SK-N-SH treated with all-trans-retinoic acid at 6 μM for 48 hours (cell line): ENCODE data around the gene SERGEF.

Experiments
- ATAC-seq: fragments of 200-7000 bp; cut with Tn5 transposase; 3 replicates; pipeline ENCODE4 v1.9.1; 2020; ENCODE audit warnings: mild to moderate bottlenecking, moderate library complexity
- ARNTL ChIP-seq: fragments of 450-650 bp; formaldehyde crosslinking; IDR thresholded peaks from 2 replicates; pipeline ENCODE4 v1.5.0; 2020; ENCODE audit warnings: low read depth, mild to moderate bottlenecking, moderate library complexity, borderline replicate concordance
- BACH2 ChIP-seq: fragments of 250-450 bp; sonication (Bioruptor Pico); IDR thresholded peaks from 2 replicates; pipeline ENCODE4 v1.9.0; 2021; ENCODE audit warnings: mild to moderate bottlenecking, borderline replicate concordance
- CSDC2 ChIP-seq: fragments of 250-450 bp; sonication (Bioruptor Pico); IDR thresholded peaks from 2 replicates; pipeline ENCODE4 v1.5.0; 2020; ENCODE audit warnings: mild to moderate bottlenecking, moderate library complexity
- ESRRG ChIP-seq: fragments of 250-450 bp; sonication (Bioruptor Pico); IDR thresholded peaks from 2 replicates; pipeline ENCODE4 v1.6.1; 2021; ENCODE audit warnings: mild to moderate bottlenecking
- GLIS3 ChIP-seq: fragments of 250-450 bp; sonication (Bioruptor Pico); IDR thresholded peaks from 2 replicates; pipeline ENCODE4 v1.5.0; 2020; ENCODE audit warnings: mild to moderate bottlenecking, moderate library complexity
- OSR1 ChIP-seq: fragments of 250-450 bp; sonication (Bioruptor Pico); IDR thresholded peaks from 2 replicates; pipeline ENCODE4 v1.8.0; 2022; ENCODE audit warnings: moderate library complexity, mild to moderate bottlenecking, inconsistent platforms
- PPARA ChIP-seq: fragments of 250-450 bp; sonication (Bioruptor Pico); IDR thresholded peaks from 2 replicates; pipeline ENCODE4 v1.5.0; 2020; ENCODE audit warnings: mild to moderate bottlenecking, borderline replicate concordance
- RARB ChIP-seq: fragments of 250-450 bp; sonication (Bioruptor Pico); IDR thresholded peaks from 2 replicates; pipeline ENCODE4 v1.8.0; 2021; ENCODE audit warnings: mild to moderate bottlenecking, moderate library complexity
- SNAI2 ChIP-seq: fragments of 250-450 bp; sonication (Bioruptor Pico); IDR thresholded peaks from 2 replicates; pipeline ENCODE4 v1.5.0; 2020; ENCODE audit warnings: mild to moderate bottlenecking, moderate library complexity
- TCF4 ChIP-seq: fragments of 250-450 bp; sonication (Bioruptor Pico); IDR thresholded peaks from 2 replicates; pipeline ENCODE4 v1.8.0; 2021; ENCODE audit warnings: mild to moderate bottlenecking, moderate library complexity, borderline replicate concordance
- ZC3H10 ChIP-seq: fragments of 250-450 bp; sonication (Bioruptor Pico); IDR thresholded peaks from 2 replicates; pipeline ENCODE4 v1.5.1; 2021; ENCODE audit warnings: mild to moderate bottlenecking, moderate library complexity
- ZFP3 ChIP-seq: fragments of 250-450 bp; sonication (Bioruptor Pico); IDR thresholded peaks from 2 replicates; pipeline ENCODE4 v1.5.0; 2020; ENCODE audit warnings: mild to moderate bottlenecking, moderate library complexity
- ZFP30 ChIP-seq: fragments of 450-650 bp; formaldehyde crosslinking; IDR thresholded peaks from 2 replicates; pipeline ENCODE4 v1.5.0; 2022; ENCODE audit warnings: mild to moderate bottlenecking, moderate library complexity
- ZNF565 ChIP-seq: fragments of 450-650 bp; formaldehyde crosslinking; conservative IDR thresholded peaks from 2 replicates; pipeline ENCODE4 v1.5.0; 2020; ENCODE audit warnings: low read depth, mild to moderate bottlenecking, moderate library complexity
- ZNF70 ChIP-seq: fragments of 450-650 bp; formaldehyde crosslinking; IDR thresholded peaks from 2 replicates; pipeline ENCODE4 v1.5.0; 2020; ENCODE audit warnings: mild to moderate bottlenecking, moderate library complexity
- ZNF8 ChIP-seq: fragments of 450-650 bp; formaldehyde crosslinking; IDR thresholded peaks from 2 replicates; pipeline ENCODE4 v1.5.0; 2020; ENCODE audit warnings: mild to moderate bottlenecking, moderate library complexity
- TF ChIP-seq, protein P1 (sequence below): fragments of 250-450 bp; sonication (Bioruptor Pico); IDR thresholded peaks from 2 replicates; pipeline ENCODE4 v1.5.1; 2021; ENCODE audit warnings: mild to moderate bottlenecking, moderate library complexity
- TF ChIP-seq, protein P2 (sequence below): fragments of 250-450 bp; sonication (Bioruptor Pico); IDR thresholded peaks from 2 replicates; pipeline ENCODE4 v1.8.0; 2020; ENCODE audit warnings: mild to moderate bottlenecking, moderate library complexity, borderline replicate concordance
- TF ChIP-seq, protein P3 (sequence below): fragments of 250-450 bp; sonication (Bioruptor Pico); IDR thresholded peaks from 2 replicates; pipeline ENCODE4 v1.5.1; 2020; ENCODE audit warnings: low read depth, mild to moderate bottlenecking, moderate library complexity
- TF ChIP-seq, protein P4 (sequence below): fragments of 250-450 bp; sonication (Bioruptor Pico); IDR thresholded peaks from 2 replicates; pipeline ENCODE4 v1.5.0; 2020; ENCODE audit warnings: mild to moderate bottlenecking, moderate library complexity

SERGEF gene

DNA sequence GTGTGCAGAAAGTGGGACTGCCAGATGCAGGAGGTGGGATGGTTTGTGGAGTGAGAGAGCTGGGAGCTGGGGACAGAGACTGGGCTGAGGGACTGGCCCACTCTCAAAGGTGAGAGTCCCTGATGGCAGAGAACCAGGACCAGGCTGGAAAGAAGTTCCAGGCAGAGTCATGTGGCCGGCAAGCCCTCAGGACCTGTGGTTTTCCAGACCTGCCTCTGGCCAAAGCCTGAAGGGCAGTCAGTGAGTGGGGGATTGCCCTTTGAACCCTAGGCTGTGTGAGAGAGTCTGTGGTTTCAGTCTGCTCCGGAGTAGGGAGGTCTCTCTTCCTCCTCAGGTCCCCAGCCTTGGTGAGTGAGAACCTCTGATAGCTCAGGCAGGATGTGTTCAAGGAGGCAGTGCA, 261.3 kb downstream of the SERGEF start (continued):
- TF ChIP-seq, protein P1, sequence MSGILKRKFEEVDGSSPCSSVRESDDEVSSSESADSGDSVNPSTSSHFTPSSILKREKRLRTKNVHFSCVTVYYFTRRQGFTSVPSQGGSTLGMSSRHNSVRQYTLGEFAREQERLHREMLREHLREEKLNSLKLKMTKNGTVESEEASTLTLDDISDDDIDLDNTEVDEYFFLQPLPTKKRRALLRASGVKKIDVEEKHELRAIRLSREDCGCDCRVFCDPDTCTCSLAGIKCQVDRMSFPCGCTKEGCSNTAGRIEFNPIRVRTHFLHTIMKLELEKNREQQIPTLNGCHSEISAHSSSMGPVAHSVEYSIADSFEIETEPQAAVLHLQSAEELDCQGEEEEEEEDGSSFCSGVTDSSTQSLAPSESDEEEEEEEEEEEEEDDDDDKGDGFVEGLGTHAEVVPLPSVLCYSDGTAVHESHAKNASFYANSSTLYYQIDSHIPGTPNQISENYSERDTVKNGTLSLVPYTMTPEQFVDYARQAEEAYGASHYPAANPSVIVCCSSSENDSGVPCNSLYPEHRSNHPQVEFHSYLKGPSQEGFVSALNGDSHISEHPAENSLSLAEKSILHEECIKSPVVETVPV (CRISPR knock-in tag), result no peak
- no peak for TF ChIP-seq OSR1 (CRISPR knock-in tag)
- TF ChIP-seq SNAI2, result no peak

DNA sequence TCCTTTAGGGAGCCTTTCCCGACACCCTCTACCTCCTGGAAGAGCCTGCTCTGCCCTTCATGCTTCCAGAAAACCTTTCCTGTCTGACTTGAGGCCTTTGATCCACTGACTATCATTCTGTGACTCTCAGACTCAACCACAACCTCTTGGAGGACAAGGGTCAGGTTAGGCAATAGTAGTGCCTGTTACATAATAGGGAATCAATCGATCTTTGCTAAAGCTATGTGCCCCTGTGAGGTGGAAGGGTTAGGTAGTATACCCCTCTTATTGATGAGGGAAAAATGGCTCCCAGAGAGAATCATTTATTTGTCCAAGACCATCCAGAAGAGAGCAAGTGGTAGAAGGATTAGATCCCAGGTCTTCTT, 262.1 kb downstream of the SERGEF start:
- ATAC-seq, result no peak
- TF ChIP-seq ZFP3 (CRISPR knock-in tag) (no peak), ZC3H10 (no peak), ZFP30 (CRISPR knock-in tag) (no peak), PPARA (CRISPR knock-in tag) (no peak), ZNF8 (CRISPR knock-in tag) (no peak), SNAI2 (no peak), GLIS3 (CRISPR knock-in tag) (no peak)
- TF ChIP-seq, protein P1 (CRISPR knock-in tag), result no peak
- TF ChIP-seq, protein P2, sequence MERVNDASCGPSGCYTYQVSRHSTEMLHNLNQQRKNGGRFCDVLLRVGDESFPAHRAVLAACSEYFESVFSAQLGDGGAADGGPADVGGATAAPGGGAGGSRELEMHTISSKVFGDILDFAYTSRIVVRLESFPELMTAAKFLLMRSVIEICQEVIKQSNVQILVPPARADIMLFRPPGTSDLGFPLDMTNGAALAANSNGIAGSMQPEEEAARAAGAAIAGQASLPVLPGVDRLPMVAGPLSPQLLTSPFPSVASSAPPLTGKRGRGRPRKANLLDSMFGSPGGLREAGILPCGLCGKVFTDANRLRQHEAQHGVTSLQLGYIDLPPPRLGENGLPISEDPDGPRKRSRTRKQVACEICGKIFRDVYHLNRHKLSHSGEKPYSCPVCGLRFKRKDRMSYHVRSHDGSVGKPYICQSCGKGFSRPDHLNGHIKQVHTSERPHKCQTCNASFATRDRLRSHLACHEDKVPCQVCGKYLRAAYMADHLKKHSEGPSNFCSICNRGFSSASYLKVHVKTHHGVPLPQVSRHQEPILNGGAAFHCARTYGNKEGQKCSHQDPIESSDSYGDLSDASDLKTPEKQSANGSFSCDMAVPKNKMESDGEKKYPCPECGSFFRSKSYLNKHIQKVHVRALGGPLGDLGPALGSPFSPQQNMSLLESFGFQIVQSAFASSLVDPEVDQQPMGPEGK (CRISPR knock-in tag), result no peak
- TF ChIP-seq, protein P3, sequence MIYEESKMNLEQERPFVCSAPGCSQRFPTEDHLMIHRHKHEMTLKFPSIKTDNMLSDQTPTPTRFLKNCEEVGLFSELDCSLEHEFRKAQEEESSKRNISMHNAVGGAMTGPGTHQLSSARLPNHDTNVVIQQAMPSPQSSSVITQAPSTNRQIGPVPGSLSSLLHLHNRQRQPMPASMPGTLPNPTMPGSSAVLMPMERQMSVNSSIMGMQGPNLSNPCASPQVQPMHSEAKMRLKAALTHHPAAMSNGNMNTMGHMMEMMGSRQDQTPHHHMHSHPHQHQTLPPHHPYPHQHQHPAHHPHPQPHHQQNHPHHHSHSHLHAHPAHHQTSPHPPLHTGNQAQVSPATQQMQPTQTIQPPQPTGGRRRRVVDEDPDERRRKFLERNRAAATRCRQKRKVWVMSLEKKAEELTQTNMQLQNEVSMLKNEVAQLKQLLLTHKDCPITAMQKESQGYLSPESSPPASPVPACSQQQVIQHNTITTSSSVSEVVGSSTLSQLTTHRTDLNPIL (CRISPR knock-in tag), result no peak
- TF ChIP-seq, protein P4, sequence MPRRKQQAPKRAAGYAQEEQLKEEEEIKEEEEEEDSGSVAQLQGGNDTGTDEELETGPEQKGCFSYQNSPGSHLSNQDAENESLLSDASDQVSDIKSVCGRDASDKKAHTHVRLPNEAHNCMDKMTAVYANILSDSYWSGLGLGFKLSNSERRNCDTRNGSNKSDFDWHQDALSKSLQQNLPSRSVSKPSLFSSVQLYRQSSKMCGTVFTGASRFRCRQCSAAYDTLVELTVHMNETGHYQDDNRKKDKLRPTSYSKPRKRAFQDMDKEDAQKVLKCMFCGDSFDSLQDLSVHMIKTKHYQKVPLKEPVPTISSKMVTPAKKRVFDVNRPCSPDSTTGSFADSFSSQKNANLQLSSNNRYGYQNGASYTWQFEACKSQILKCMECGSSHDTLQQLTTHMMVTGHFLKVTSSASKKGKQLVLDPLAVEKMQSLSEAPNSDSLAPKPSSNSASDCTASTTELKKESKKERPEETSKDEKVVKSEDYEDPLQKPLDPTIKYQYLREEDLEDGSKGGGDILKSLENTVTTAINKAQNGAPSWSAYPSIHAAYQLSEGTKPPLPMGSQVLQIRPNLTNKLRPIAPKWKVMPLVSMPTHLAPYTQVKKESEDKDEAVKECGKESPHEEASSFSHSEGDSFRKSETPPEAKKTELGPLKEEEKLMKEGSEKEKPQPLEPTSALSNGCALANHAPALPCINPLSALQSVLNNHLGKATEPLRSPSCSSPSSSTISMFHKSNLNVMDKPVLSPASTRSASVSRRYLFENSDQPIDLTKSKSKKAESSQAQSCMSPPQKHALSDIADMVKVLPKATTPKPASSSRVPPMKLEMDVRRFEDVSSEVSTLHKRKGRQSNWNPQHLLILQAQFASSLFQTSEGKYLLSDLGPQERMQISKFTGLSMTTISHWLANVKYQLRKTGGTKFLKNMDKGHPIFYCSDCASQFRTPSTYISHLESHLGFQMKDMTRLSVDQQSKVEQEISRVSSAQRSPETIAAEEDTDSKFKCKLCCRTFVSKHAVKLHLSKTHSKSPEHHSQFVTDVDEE, result no peak

DNA sequence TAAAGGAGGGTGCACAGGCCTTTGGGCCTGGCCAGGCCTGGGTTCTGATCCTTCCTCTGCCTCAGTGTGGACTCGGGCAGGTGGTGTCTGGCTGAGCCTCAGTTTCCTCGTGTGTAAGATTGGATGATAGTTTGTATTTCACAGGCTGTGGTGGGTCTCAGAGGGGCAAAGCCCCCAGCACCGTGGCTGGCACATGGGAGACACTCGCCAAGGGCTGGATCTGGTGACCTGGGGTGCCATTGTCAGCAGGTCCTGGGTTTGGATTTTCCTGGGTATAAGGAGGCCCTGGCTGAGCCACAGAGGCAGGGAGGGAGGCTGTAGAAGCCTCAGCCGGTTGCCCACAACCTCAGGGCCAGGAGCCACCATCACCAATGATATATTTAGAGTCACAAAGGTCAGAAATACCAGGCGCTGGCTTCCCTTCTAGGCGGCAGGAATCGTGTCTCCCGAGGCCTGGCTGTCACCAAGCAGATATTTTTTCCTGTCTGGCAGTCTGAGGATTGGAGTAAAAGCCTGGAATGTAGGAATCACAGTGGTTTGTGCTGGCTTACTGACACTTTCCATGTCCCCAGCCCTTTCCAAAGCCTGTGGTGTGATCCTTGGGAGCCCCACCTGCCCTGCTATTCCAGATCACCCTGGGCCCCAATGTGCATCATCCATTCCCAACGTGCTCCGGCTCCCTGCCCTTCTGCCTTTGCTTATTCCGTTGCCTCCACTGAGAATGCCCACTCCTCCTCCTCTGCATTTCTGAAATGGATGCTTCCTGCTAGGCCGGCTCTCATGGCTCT, 262.6 kb downstream of the SERGEF start:
- ATAC-seq, result no peak
- TF ChIP-seq ESRRG (CRISPR knock-in tag) (no peak), SNAI2 (no peak), ZNF70 (CRISPR knock-in tag) (no peak), ZNF565 (CRISPR knock-in tag) (no peak), ZNF8 (CRISPR knock-in tag) (no peak), OSR1 (CRISPR knock-in tag) (no peak), ZC3H10 (no peak), TCF4 (CRISPR knock-in tag) (no peak), RARB (CRISPR knock-in tag) (no peak), PPARA (CRISPR knock-in tag) (no peak), BACH2 (no peak), GLIS3 (CRISPR knock-in tag) (no peak), ARNTL (CRISPR knock-in tag) (no peak), CSDC2 (CRISPR knock-in tag) (no peak)
- TF ChIP-seq, protein P3 (CRISPR knock-in tag), result no peak
- TF ChIP-seq, protein P4, result no peak
- TF ChIP-seq, protein P1 (CRISPR knock-in tag), result no peak
